HepG2 (cell line): ENCODE results near the gene SKIC2. TPM values are rescaled to one million over a fixed set of nuclear protein-coding genes. Genes with fewer than 3 reads are reported as not detected.
A peak's percentile ranks its signal among the peaks of the same experiment; 100 is the strongest.

Experiments used
- CHD2 ChIP-seq: IDR thresholded peaks from 2 replicates; pipeline ENCODE4 v1.6.1; 2011; ENCODE audit warnings: low read depth, low read length, improper control_type of control experiment
- IKZF4 ChIP-seq: sonication (generic); formaldehyde crosslinking; IDR thresholded peaks from 2 replicates; pipeline ENCODE4 v1.5.1; 2020; ENCODE audit warnings: borderline replicate concordance, mild to moderate bottlenecking, low read depth, missing genetic modification reagents; ENCODE audit errors: not compliant biosample characterization
- SIX1 ChIP-seq: sonication (generic); formaldehyde crosslinking; IDR thresholded peaks from 2 replicates; pipeline ENCODE4 v1.4.0; 2020; ENCODE audit warnings: missing genetic modification reagents, borderline replicate concordance
- SMC3 ChIP-seq: IDR thresholded peaks from 2 replicates; pipeline ENCODE4 v1.6.1; 2011; ENCODE audit warnings: low read length, improper control_type of control experiment
- ZBTB7A ChIP-seq: sonication (generic); formaldehyde crosslinking; IDR thresholded peaks from 2 replicates; pipeline ENCODE4 v1.8.0; 2022; ENCODE audit warnings: mild to moderate bottlenecking, missing genetic modification reagents
- ZNF12 ChIP-seq: sonication (generic); formaldehyde crosslinking; IDR thresholded peaks from 2 replicates; pipeline ENCODE4 v1.5.0; 2020; ENCODE audit warnings: missing genetic modification reagents
- ZNF343 ChIP-seq: sonication (generic); formaldehyde crosslinking; IDR thresholded peaks from 2 replicates; pipeline ENCODE4 v1.4.0; 2020; ENCODE audit warnings: mild to moderate bottlenecking, missing genetic modification reagents
- ZNF674 ChIP-seq: sonication (generic); formaldehyde crosslinking; IDR thresholded peaks from 2 replicates; pipeline ENCODE4 v1.5.0; 2020; ENCODE audit warnings: low read depth, mild to moderate bottlenecking, missing genetic modification reagents
- ZNF83 ChIP-seq: sonication (generic); formaldehyde crosslinking; IDR thresholded peaks from 2 replicates; pipeline ENCODE4 v1.4.0; 2020; ENCODE audit warnings: missing genetic modification reagents, mild to moderate bottlenecking, borderline replicate concordance
- polyA plus RNA-seq, 8 experiments: library from polyadenylated mRNA; depleted of rRNA in 3 of 8; stranded (reverse) in 7 of 8; unstranded in 1 of 8; fragments of >200 nt; fragmentation: Illumina TruSeq in 4 of 8; extraction: Trizol in 4 of 8; gene quantifications; 2 replicates each; pipeline versions ENCODE4 v1.2.1 to v1.2.3, GENCODE V29; 2011 to 2016; ENCODE audit warnings: low read depth in 4 of 8, missing spikeins in 1 of 8, mixed read lengths in 1 of 8; ENCODE audit not compliant: insufficient read depth in 1 of 8
- total RNA-seq, 5 experiments: library from RNA; depleted of rRNA; stranded (reverse); fragments of >200 nt; fragmentation: Illumina TruSeq; extraction: Trizol; gene quantifications; 2 replicates each; pipeline ENCODE4 v1.2.3, GENCODE V29; 2016; ENCODE audit warnings: low read depth in 1 of 5
- TF ChIP-seq, protein P1 (sequence below): sonication (generic); formaldehyde crosslinking; IDR thresholded peaks from 2 replicates; pipeline ENCODE4 v1.8.1; 2023; ENCODE audit warnings: mild to moderate bottlenecking, inconsistent platforms, moderate library complexity, missing genetic modification reagents, borderline replicate concordance
- TF ChIP-seq, protein P2 (sequence below): sonication (generic); formaldehyde crosslinking; IDR thresholded peaks from 2 replicates; pipeline ENCODE4 v1.5.1; 2020; ENCODE audit warnings: mild to moderate bottlenecking, missing genetic modification reagents
- TF ChIP-seq, protein P3 (sequence below): sonication (generic); formaldehyde crosslinking; IDR thresholded peaks from 2 replicates; pipeline ENCODE4 v1.8.0; 2023; ENCODE audit warnings: mild to moderate bottlenecking, missing genetic modification reagents
- TF ChIP-seq, protein P4 (sequence below): sonication (generic); formaldehyde crosslinking; IDR thresholded peaks from 2 replicates; pipeline ENCODE4 v1.5.0; 2020; ENCODE audit warnings: missing genetic modification reagents, mild to moderate bottlenecking, borderline replicate concordance
- TF ChIP-seq, protein P5 (sequence below): sonication (generic); formaldehyde crosslinking; IDR thresholded peaks from 2 replicates; pipeline ENCODE4 v1.4.0; 2020; ENCODE audit warnings: missing genetic modification reagents
- TF ChIP-seq, protein P6 (sequence below): sonication (generic); formaldehyde crosslinking; IDR thresholded peaks from 2 replicates; pipeline ENCODE4 v1.8.1; 2022; ENCODE audit warnings: low read depth, mild to moderate bottlenecking, missing genetic modification reagents

SKIC2 gene
- total and polyA plus RNA-seq, 2 of the 13 experiments (the other 11 are each of a cell fraction or from before 2014, with no cell fraction given) = 67.1 to 68.4 TPM

DNA sequence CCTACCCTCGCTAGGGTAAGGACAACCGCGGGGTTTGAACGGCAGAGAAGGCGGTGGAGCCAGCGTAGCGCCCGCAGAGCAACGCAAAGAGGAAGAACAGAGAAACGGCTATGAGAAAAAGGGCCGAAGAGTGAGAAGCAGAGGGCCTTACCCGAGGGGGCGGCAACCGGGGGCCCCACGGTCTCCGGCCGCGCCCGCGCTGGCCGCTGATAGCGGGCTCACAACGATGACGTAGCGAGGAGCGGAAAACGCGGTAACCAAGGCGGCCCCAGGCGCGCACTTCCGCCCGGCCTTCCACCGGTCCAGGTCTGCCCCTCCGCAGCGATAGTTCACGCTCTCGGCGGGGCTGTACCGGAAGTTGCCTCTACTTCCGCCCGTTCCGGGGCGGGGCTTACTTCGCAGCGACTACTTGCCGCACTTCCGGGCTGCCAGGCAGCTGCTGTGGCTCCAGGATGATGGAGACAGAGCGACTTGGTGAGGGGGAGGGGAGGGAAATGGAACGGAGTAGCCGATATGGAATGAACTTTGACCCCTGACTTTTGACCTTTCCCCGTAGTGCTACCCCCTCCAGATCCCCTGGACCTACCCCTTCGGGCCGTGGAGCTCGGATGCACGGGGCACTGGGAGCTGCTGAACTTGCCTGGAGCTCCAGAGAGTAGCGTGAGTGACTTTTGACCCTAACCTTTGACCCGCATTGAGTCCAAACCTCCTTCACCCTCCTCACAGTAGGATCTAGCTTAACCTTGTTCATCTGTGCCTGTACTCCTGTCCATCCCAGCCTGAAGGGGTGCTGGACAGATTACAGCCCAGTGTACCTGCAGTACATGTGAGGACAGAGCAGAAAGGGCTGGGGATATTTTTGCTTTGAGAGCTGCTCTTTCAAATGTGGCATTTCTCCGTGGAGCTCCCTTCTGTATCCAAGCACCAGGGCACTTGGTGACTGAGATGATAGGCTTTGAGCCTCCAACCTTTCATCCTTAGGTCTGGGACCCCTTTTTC is at the start of gene SKIC2, which contains the start of gene NELFE (continued):
- TF ChIP-seq, protein P1, sequence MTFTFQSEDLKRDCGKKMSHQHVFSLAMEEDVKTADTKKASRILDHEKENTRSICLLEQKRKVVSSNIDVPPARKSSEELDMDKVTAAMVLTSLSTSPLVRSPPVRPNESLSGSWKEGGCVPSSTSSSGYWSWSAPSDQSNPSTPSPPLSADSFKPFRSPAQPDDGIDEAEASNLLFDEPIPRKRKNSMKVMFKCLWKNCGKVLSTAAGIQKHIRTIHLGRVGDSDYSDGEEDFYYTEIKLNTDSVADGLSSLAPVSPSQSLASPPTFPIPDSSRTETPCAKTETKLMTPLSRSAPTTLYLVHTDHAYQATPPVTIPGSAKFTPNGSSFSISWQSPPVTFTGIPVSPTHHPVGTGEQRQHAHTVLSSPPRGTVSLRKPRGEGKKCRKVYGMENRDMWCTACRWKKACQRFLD = peak; percentile 90; the same call in 1 of the 2 replicates
- TF ChIP-seq, protein P2, sequence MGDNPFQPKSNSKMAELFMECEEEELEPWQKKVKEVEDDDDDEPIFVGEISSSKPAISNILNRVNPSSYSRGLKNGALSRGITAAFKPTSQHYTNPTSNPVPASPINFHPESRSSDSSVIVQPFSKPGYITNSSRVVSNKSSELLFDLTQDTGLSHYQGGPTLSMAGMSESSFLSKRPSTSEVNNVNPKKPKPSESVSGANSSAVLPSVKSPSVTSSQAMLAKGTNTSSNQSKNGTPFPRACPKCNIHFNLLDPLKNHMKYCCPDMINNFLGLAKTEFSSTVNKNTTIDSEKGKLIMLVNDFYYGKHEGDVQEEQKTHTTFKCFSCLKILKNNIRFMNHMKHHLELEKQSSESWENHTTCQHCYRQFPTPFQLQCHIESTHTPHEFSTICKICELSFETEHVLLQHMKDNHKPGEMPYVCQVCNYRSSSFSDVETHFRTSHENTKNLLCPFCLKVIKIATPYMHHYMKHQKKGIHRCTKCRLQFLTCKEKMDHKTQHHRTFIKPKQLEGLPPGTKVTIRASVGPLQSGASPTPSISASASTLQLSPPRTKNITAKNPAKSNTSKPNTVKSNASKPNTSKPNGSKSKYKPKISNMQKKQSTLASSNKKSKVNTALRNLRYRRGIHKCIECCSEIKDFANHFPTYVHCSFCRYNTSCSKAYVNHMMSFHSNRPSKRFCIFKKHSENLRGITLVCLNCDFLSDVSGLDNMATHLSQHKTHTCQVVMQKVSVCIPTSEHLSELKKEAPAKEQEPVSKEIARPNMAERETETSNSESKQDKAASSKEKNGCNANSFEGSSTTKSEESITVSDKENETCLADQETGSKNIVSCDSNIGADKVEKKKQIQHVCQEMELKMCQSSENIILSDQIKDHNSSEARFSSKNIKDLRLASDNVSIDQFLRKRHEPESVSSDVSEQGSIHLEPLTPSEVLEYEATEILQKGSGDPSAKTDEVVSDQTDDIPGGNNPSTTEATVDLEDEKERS (CRISPR knock-in tag) = no peak
- TF ChIP-seq IKZF4 (CRISPR knock-in tag) = no peak
- peak; percentile 67 for TF ChIP-seq CHD2
- TF ChIP-seq, protein P3, sequence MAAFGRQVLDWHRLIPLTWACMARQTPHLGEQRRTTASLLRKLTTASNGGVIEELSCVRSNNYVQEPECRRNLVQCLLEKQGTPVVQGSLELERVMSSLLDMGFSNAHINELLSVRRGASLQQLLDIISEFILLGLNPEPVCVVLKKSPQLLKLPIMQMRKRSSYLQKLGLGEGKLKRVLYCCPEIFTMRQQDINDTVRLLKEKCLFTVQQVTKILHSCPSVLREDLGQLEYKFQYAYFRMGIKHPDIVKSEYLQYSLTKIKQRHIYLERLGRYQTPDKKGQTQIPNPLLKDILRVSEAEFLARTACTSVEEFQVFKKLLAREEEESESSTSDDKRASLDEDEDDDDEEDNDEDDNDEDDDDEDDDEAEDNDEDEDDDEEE = 0 out of 2 replicates have a peak, but pooled peaks have one; percentile 53
- no peak for TF ChIP-seq SMC3
- TF ChIP-seq, protein P4, sequence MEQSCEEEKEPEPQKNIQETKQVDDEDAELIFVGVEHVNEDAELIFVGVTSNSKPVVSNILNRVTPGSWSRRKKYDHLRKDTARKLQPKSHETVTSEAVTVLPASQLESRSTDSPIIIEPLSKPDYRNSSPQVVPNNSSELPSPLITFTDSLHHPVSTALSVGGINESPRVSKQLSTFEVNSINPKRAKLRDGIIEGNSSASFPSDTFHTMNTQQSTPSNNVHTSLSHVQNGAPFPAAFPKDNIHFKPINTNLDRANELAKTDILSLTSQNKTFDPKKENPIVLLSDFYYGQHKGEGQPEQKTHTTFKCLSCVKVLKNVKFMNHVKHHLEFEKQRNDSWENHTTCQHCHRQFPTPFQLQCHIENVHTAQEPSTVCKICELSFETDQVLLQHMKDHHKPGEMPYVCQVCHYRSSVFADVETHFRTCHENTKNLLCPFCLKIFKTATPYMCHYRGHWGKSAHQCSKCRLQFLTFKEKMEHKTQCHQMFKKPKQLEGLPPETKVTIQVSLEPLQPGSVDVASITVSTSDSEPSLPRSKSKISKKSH (CRISPR knock-in tag) = 0 out of 2 replicates have a peak, but pooled peaks have one; percentile 3
- no peak for TF ChIP-seq ZNF83 (CRISPR knock-in tag)
- TF ChIP-seq SIX1 = peak; percentile 14; the same call in 1 of the 2 replicates
- TF ChIP-seq ZNF12 = 0 out of 2 replicates have a peak, but pooled peaks have one; percentile 6
- TF ChIP-seq ZNF343 = no peak
- TF ChIP-seq, protein P5, sequence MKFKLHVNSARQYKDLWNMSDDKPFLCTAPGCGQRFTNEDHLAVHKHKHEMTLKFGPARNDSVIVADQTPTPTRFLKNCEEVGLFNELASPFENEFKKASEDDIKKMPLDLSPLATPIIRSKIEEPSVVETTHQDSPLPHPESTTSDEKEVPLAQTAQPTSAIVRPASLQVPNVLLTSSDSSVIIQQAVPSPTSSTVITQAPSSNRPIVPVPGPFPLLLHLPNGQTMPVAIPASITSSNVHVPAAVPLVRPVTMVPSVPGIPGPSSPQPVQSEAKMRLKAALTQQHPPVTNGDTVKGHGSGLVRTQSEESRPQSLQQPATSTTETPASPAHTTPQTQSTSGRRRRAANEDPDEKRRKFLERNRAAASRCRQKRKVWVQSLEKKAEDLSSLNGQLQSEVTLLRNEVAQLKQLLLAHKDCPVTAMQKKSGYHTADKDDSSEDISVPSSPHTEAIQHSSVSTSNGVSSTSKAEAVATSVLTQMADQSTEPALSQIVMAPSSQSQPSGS (CRISPR knock-in tag) = peak; percentile 91
- no peak for TF ChIP-seq ZBTB7A
- TF ChIP-seq, protein P6, sequence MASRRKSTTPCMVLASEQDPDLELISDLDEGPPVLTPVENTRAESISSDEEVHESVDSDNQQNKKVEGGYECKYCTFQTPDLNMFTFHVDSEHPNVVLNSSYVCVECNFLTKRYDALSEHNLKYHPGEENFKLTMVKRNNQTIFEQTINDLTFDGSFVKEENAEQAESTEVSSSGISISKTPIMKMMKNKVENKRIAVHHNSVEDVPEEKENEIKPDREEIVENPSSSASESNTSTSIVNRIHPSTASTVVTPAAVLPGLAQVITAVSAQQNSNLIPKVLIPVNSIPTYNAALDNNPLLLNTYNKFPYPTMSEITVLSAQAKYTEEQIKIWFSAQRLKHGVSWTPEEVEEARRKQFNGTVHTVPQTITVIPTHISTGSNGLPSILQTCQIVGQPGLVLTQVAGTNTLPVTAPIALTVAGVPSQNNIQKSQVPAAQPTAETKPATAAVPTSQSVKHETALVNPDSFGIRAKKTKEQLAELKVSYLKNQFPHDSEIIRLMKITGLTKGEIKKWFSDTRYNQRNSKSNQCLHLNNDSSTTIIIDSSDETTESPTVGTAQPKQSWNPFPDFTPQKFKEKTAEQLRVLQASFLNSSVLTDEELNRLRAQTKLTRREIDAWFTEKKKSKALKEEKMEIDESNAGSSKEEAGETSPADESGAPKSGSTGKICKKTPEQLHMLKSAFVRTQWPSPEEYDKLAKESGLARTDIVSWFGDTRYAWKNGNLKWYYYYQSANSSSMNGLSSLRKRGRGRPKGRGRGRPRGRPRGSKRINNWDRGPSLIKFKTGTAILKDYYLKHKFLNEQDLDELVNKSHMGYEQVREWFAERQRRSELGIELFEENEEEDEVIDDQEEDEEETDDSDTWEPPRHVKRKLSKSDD (CRISPR knock-in tag) = peak; percentile 95
- 0 out of 2 replicates have a peak, but pooled peaks have one; percentile 64 for TF ChIP-seq ZNF674
